ENCODE results near the gene ZFYVE28.

ZFYVE28 gene

GRCh38 chr4:2377241-2377640 lies 41.2 kb downstream of the ZFYVE28 start:
- H3K4me3 ChIP-seq: no peak overlapping the region
- H3K27ac ChIP-seq: no peak overlapping the region

GRCh38 chr4:2375427-2375826 lies 43.0 kb downstream of the ZFYVE28 start:
- H3K27ac ChIP-seq: no peak overlapping the region
- H3K4me3 ChIP-seq: no peak overlapping the region

- peak overlapping the region in 1 of 21 experiments; percentile 16 for H3K27ac ChIP-seq
- no peak overlapping the region for H3K4me3 ChIP-seq
These were observed 44.9 kb downstream of the ZFYVE28 start for GRCh38 chr4:2373532-2373931.

GRCh38 chr4:2372488-2373030 lies 45.9 kb downstream of the ZFYVE28 start:
- H3K27ac ChIP-seq: no peak overlapping the region
- H3K4me3 ChIP-seq: no peak overlapping the region

GRCh38 chr4:2371765-2372487 lies 46.5 kb downstream of the ZFYVE28 start:
- Histone ChIP-seq H3K4me3 (no peak overlapping the region), H3K27ac (no peak overlapping the region)

GRCh38 chr4:2370597-2371320 lies 47.7 kb downstream of the ZFYVE28 start:
- Histone ChIP-seq H3K4me3 (no peak overlapping the region), H3K27ac (no peak overlapping the region)

GRCh38 chr4:2368746-2369437 lies 49.6 kb downstream of the ZFYVE28 start:
- Histone ChIP-seq H3K4me3 (no peak overlapping the region), H3K27ac (no peak overlapping the region)

- Histone ChIP-seq H3K4me3 (no peak overlapping the region), H3K27ac (no peak overlapping the region)
These were observed 50.8 kb downstream of the ZFYVE28 start for GRCh38 chr4:2367626-2368025.

GRCh38 chr4:2366252-2367192 lies 51.9 kb downstream of the ZFYVE28 start:
- H3K4me3 ChIP-seq: no peak overlapping the region
- no peak overlapping the region for H3K27ac ChIP-seq

- Histone ChIP-seq H3K27ac (no peak overlapping the region), H3K4me3 (no peak overlapping the region)
These were observed 52.6 kb downstream of the ZFYVE28 start for GRCh38 chr4:2365913-2366210.

GRCh38 chr4:2365054-2365912 lies 53.2 kb downstream of the ZFYVE28 start:
- peak overlapping the region; percentile 2 to 56 (median 36) for H3K4me3 ChIP-seq
- H3K27ac ChIP-seq: peak overlapping the region in 14 of 21 experiments; percentile 21 to 78 (median 60)

GRCh38 chr4:2364654-2365053 lies 53.8 kb downstream of the ZFYVE28 start:
- H3K4me3 ChIP-seq: peak overlapping the region; percentile 2 to 56 (median 36)
- H3K27ac ChIP-seq: peak overlapping the region in 14 of 21 experiments; percentile 21 to 78 (median 60)

- Histone ChIP-seq H3K4me3 (peak overlapping the region; percentile 2 to 56 (median 36)), H3K27ac (peak overlapping the region in 14 of 21 experiments; percentile 21 to 78 (median 60))
These were observed 54.3 kb downstream of the ZFYVE28 start for GRCh38 chr4:2363951-2364653.

- Histone ChIP-seq H3K4me3 (no peak overlapping the region), H3K27ac (peak overlapping the region in 2 of 21 experiments; percentile 26 to 56)
These were observed 55.3 kb downstream of the ZFYVE28 start for GRCh38 chr4:2363056-2363721.

GRCh38 chr4:2362266-2363055 lies 56.0 kb downstream of the ZFYVE28 start:
- H3K4me3 ChIP-seq: no peak overlapping the region

More at GRCh38 chr4:2362266-2363055, 56.0 kb downstream of the ZFYVE28 start:
- peak overlapping the region in 1 of 21 experiments; percentile 26 for H3K27ac ChIP-seq

Data from skin epidermis (tissue), 12 donors.